H9 (cell line): ENCODE measurements around the gene THSD7A. TPM values are rescaled to one million over a fixed set of nuclear protein-coding genes. Genes with fewer than 3 reads are reported as not detected.

Experiments used
- DNase-seq: peaks from one replicate; pipeline ENCODE4 v3.0.0-alpha.2; 2017
- H2AFZ ChIP-seq: one replicate; pipeline ENCODE4 v1.6.1; 2013; ENCODE audit warnings: mild to moderate bottlenecking, low read length, control low read depth, moderate library complexity
- H2AK5ac ChIP-seq: 2 replicates; pipeline ENCODE4 v1.6.1; 2013; ENCODE audit warnings: low read length, control low read depth, mixed read lengths; ENCODE audit not compliant: insufficient read length
- H2BK120ac ChIP-seq: one replicate; pipeline ENCODE4 v1.6.1; 2013; ENCODE audit warnings: low read depth, mild to moderate bottlenecking, low read length, control low read depth, inconsistent platforms; ENCODE audit not compliant: poor library complexity, severe bottlenecking
- H2BK12ac ChIP-seq: 2 replicates; pipeline ENCODE4 v1.6.1; 2013; ENCODE audit warnings: low read length, control low read depth, mixed read lengths, low read depth; ENCODE audit not compliant: insufficient read length
- H2BK15ac ChIP-seq: 2 replicates; pipeline ENCODE4 v1.6.1; 2013; ENCODE audit warnings: low read depth, low read length, control low read depth
- H2BK20ac ChIP-seq: one replicate; pipeline ENCODE4 v1.6.1; 2013; ENCODE audit warnings: low read depth, mild to moderate bottlenecking, low read length, control low read depth, inconsistent platforms; ENCODE audit not compliant: poor library complexity, severe bottlenecking
- H2BK5ac ChIP-seq: 2 replicates; pipeline ENCODE4 v1.6.1; 2013; ENCODE audit warnings: low read length, control low read depth, mixed read lengths; ENCODE audit not compliant: insufficient read length
- H3K14ac ChIP-seq: 2 replicates; pipeline ENCODE4 v1.6.1; 2013; ENCODE audit warnings: low read length, control low read depth; ENCODE audit not compliant: insufficient read depth
- H3K18ac ChIP-seq: 2 replicates; pipeline ENCODE4 v1.6.1; 2013; ENCODE audit warnings: low read depth, mild to moderate bottlenecking, mixed read lengths, low read length, control low read depth; ENCODE audit not compliant: insufficient read length
- H3K23ac ChIP-seq: 2 replicates; pipeline ENCODE4 v1.6.1; 2013; ENCODE audit warnings: low read length, control low read depth, mixed read lengths, low read depth; ENCODE audit not compliant: insufficient read length
- H3K23me2 ChIP-seq: 2 replicates; pipeline ENCODE4 v1.6.1; 2013; ENCODE audit warnings: low read depth, mild to moderate bottlenecking, mixed read lengths, low read length, control low read depth; ENCODE audit not compliant: insufficient read length, poor library complexity, severe bottlenecking
- H3K27ac ChIP-seq: 2 replicates; pipeline ENCODE4 v1.5.1; 2013; ENCODE audit warnings: low read length, control low read depth, mixed read lengths, low read depth; ENCODE audit not compliant: insufficient read length
- H3K27me3 ChIP-seq: 2 replicates; pipeline ENCODE4 v1.6.1; 2013; ENCODE audit warnings: low read length, control low read depth, inconsistent platforms; ENCODE audit not compliant: insufficient read depth
- H3K4ac ChIP-seq: 2 replicates; pipeline ENCODE4 v1.6.1; 2013; ENCODE audit warnings: low read depth, mild to moderate bottlenecking, control low read depth, inconsistent platforms, low read length, moderate library complexity
- H3K4me1 ChIP-seq: 2 replicates; pipeline ENCODE4 v1.6.1; 2013; ENCODE audit warnings: low read length, control low read depth, inconsistent platforms; ENCODE audit not compliant: insufficient read depth
- H3K4me2 ChIP-seq: 2 replicates; pipeline ENCODE4 v1.6.1; 2013; ENCODE audit warnings: low read length, control low read depth, mixed read lengths; ENCODE audit not compliant: insufficient read length, insufficient read depth
- H3K56ac ChIP-seq: 2 replicates; pipeline ENCODE4 v1.6.1; 2013; ENCODE audit warnings: low read depth, mild to moderate bottlenecking, mixed read lengths, low read length, control low read depth; ENCODE audit not compliant: insufficient read length
- H3K79me1 ChIP-seq: 2 replicates; pipeline ENCODE4 v1.6.1; 2013; ENCODE audit warnings: low read depth, mild to moderate bottlenecking, moderate library complexity, low read length, control low read depth, inconsistent platforms; ENCODE audit not compliant: insufficient read depth, poor library complexity, severe bottlenecking
- H3K79me2 ChIP-seq: 2 replicates; pipeline ENCODE4 v1.6.1; 2013; ENCODE audit warnings: low read length, control low read depth, inconsistent platforms; ENCODE audit not compliant: insufficient read depth
- H3K9ac ChIP-seq: 2 replicates; pipeline ENCODE4 v1.6.1; 2013; ENCODE audit warnings: low read length, control low read depth, mixed read lengths; ENCODE audit not compliant: insufficient read length; ENCODE audit errors: extremely low read depth
- H3K9me3 ChIP-seq: one replicate; pipeline ENCODE4 v1.6.1; 2013; ENCODE audit warnings: low read depth, low read length, inconsistent platforms; ENCODE audit not compliant: control insufficient read depth
- H3T11ph ChIP-seq: one replicate; pipeline ENCODE4 v1.6.1; 2013; ENCODE audit warnings: mild to moderate bottlenecking, low read length, control low read depth, inconsistent platforms
- H4K20me1 ChIP-seq: one replicate; pipeline ENCODE4 v1.6.1; 2013; ENCODE audit not compliant: control insufficient read depth, insufficient read length, insufficient read depth
- H4K5ac ChIP-seq: 2 replicates; pipeline ENCODE4 v1.6.1; 2013; ENCODE audit warnings: low read depth, mild to moderate bottlenecking, mixed read lengths, low read length, control low read depth; ENCODE audit not compliant: insufficient read length
- H4K8ac ChIP-seq: replicated peaks from 2 replicates; pipeline ENCODE4 v1.6.1; 2013; ENCODE audit warnings: low read length, control low read depth, mixed read lengths, low read depth; ENCODE audit not compliant: insufficient read length
- H4K91ac ChIP-seq: 2 replicates; pipeline ENCODE4 v1.6.1; 2013; ENCODE audit warnings: low read depth, mild to moderate bottlenecking, moderate library complexity, mixed read lengths, low read length, control low read depth; ENCODE audit not compliant: insufficient read length
- H3K27ac Mint-ChIP-seq, 3 experiments: 2 replicates in 2 of 3; 3 replicates in 1 of 3; pipeline ENCODE4 v1.8.0; 2020 to 2021; ENCODE audit warnings: mixed read lengths in 3 of 3, mild to moderate bottlenecking in 1 of 3, moderate library complexity in 1 of 3
- H3K27me3 Mint-ChIP-seq: 2 replicates; pipeline ENCODE4 v1.8.0; 2021; ENCODE audit warnings: low read depth, mild to moderate bottlenecking, moderate library complexity, mixed read lengths
- H3K36me3 Mint-ChIP-seq, 3 experiments: 2 replicates in 2 of 3; 3 replicates in 1 of 3; pipeline ENCODE4 v1.8.0; 2020 to 2021; ENCODE audit warnings: low read depth in 3 of 3, mixed read lengths in 3 of 3; ENCODE audit not compliant: insufficient read depth in 1 of 3
- H3K4me1 Mint-ChIP-seq, 2 experiments: 2 replicates each; pipeline ENCODE4 v1.8.0; 2020; ENCODE audit warnings: mixed read lengths in 2 of 2
- H3K4me3 Mint-ChIP-seq, 2 experiments: 2 replicates in 1 of 2; 3 replicates in 1 of 2; pipeline ENCODE4 v1.8.0; 2020 to 2021; ENCODE audit warnings: mild to moderate bottlenecking in 2 of 2, mixed read lengths in 2 of 2, moderate library complexity in 1 of 2
- H3K9me3 Mint-ChIP-seq, 2 experiments: 2 replicates in 1 of 2; 3 replicates in 1 of 2; pipeline ENCODE4 v1.8.0; 2020; ENCODE audit warnings: mild to moderate bottlenecking in 2 of 2, mixed read lengths in 2 of 2, moderate library complexity in 1 of 2
- CTCF ChIP-seq: fragments of 200-600 bp; sonication (generic); conservative IDR thresholded peaks from 3 replicates; pipeline ENCODE4 v1.8.0; 2021; ENCODE audit warnings: antibody characterized with exemption, mild to moderate bottlenecking
- WGBS: extraction: QIAGEN DNeasy Blood & Tissue Kit; methylation state at CpG from one replicate; pipeline ENCODE4 v1.1.7; 2013; ENCODE audit warnings: missing lambda C conversion rate, low lambda C conversion rate, mixed read lengths; ENCODE audit not compliant: insufficient read length; ENCODE audit errors: extremely low coverage; 5-methylcytosine and 5-hydroxymethylcytosine counted together
- total RNA-seq: library from RNA; stranded (reverse); gene quantifications from 2 replicates; pipeline ENCODE4 v1.2.1, GENCODE V29; 2021

The THSD7A gene
- total RNA-seq, 1 experiment from 2014 or later = 0.42 TPM

- TF ChIP-seq CTCF = no peak
- no peaks in the 10 kb centered on the region for H4K20me1 ChIP-seq
- no peak overlapping the region for H3T11ph ChIP-seq
- Mint-ChIP-seq H3K9me3 (no peaks in the 10 kb centered on the region), H3K4me3 (no peak overlapping the region), H3K36me3 (no peaks in the 10 kb centered on the region), H3K4me1 (no peaks in the 10 kb centered on the region), H3K27ac (no peak overlapping the region), H3K27me3 (no peaks in the 10 kb centered on the region)
- no peak overlapping the region for H3K23ac ChIP-seq
- no peak overlapping the region for H3K4ac ChIP-seq
- no peak overlapping the region for H3K14ac ChIP-seq
- H2BK5ac ChIP-seq = no peak overlapping the region
- no peak overlapping the region for H4K8ac ChIP-seq
- H4K91ac ChIP-seq = no peak overlapping the region
- H3K27me3 ChIP-seq = no peaks in the 10 kb centered on the region
- H3K56ac ChIP-seq = no peak overlapping the region
- H2BK20ac ChIP-seq = no peak overlapping the region
- H2BK15ac ChIP-seq = no peak overlapping the region
- no peak overlapping the region for H3K9ac ChIP-seq
- no peak overlapping the region for H2AK5ac ChIP-seq
- no peaks in the 10 kb centered on the region for H3K79me1 ChIP-seq
- H3K23me2 ChIP-seq = no peaks in the 10 kb centered on the region
- no peaks in the 10 kb centered on the region for H3K79me2 ChIP-seq
- no peak overlapping the region for H2BK12ac ChIP-seq
- WGBS = no CpG with 5 or more reads among the region's 7 CpGs
- DNase-seq = no peak
- no peak overlapping the region for H2BK120ac ChIP-seq
- no peak overlapping the region for H3K18ac ChIP-seq
- H4K5ac ChIP-seq = no peak overlapping the region
- H3K27ac ChIP-seq = no peak overlapping the region
- H3K9me3 ChIP-seq = no peaks in the 10 kb centered on the region
- no peaks in the 10 kb centered on the region for H3K4me1 ChIP-seq
- H2AFZ ChIP-seq = no peak overlapping the region
- no peak overlapping the region for H3K4me2 ChIP-seq
Measured at GRCh38 chr7:11779864-11780674, 51.9 kb downstream of the THSD7A start.
